Stimulated activated CD8-positive, alpha-beta memory T cell treated with anti-CD3 and anti-CD28 coated beads, Interleukin-12 subunit alpha, Interleukin-12 subunit beta, amount 100 ng/mL, for 24 hours (primary cell): ENCODE data around the gene VILL.

Experiments
- DNase-seq: peaks from one replicate; pipeline ENCODE4 v3.0.0-alpha.2; 2020; ENCODE audit errors: extremely low read depth

Gene VILL

GRCh38 chr3:37990527-37990926, at the start of gene VILL:
TSS of gene VILL (plus strand) at chr3:37990786. CDS start at chr3:37993673, 2,887 bp downstream.
- DNase-seq = no peak

- no peak for DNase-seq
These were observed 48.7 kb upstream of the VILL start for GRCh38 chr3:37941608-37942508.

- no peak for DNase-seq
These were observed 47.9 kb upstream of the VILL start for GRCh38 chr3:37942646-37943045.

- no peak for DNase-seq
These were observed 47.5 kb upstream of the VILL start for GRCh38 chr3:37943126-37943525.

GRCh38 chr3:37943631-37944314, 46.8 kb upstream of the VILL start:
- no peak for DNase-seq

- no peak for DNase-seq
These were observed 46.2 kb upstream of the VILL start for GRCh38 chr3:37944391-37944842.

- no peak for DNase-seq
These were observed 45.3 kb upstream of the VILL start for GRCh38 chr3:37945156-37945806.

- DNase-seq = no peak
These were observed 44.6 kb upstream of the VILL start for GRCh38 chr3:37945807-37946530.

- no peak for DNase-seq
These were observed 44.1 kb upstream of the VILL start for GRCh38 chr3:37946531-37946889.

GRCh38 chr3:37949866-37950265, 40.7 kb upstream of the VILL start:
- DNase-seq = no peak

- DNase-seq = no peak
These were observed 38.0 kb upstream of the VILL start for GRCh38 chr3:37952564-37952963.

GRCh38 chr3:37953226-37953625, 37.4 kb upstream of the VILL start:
- DNase-seq = no peak

- no peak for DNase-seq
These were observed 36.7 kb upstream of the VILL start for GRCh38 chr3:37953707-37954394.

GRCh38 chr3:37954881-37955280, 35.7 kb upstream of the VILL start:
- no peak for DNase-seq

- no peak for DNase-seq
These were observed 34.5 kb upstream of the VILL start for GRCh38 chr3:37955918-37956707.

- DNase-seq = no peak
These were observed 33.7 kb upstream of the VILL start for GRCh38 chr3:37956723-37957538.

GRCh38 chr3:37957539-37957936, 33.0 kb upstream of the VILL start:
- no peak for DNase-seq

GRCh38 chr3:37961622-37962431, 28.8 kb upstream of the VILL start:
- no peak for DNase-seq

GRCh38 chr3:37963016-37963415, 27.6 kb upstream of the VILL start:
- no peak for DNase-seq
